ENCODE data around the gene CCL1.

The CCL1 gene, protein sequence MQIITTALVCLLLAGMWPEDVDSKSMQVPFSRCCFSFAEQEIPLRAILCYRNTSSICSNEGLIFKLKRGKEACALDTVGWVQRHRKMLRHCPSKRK

DNA sequence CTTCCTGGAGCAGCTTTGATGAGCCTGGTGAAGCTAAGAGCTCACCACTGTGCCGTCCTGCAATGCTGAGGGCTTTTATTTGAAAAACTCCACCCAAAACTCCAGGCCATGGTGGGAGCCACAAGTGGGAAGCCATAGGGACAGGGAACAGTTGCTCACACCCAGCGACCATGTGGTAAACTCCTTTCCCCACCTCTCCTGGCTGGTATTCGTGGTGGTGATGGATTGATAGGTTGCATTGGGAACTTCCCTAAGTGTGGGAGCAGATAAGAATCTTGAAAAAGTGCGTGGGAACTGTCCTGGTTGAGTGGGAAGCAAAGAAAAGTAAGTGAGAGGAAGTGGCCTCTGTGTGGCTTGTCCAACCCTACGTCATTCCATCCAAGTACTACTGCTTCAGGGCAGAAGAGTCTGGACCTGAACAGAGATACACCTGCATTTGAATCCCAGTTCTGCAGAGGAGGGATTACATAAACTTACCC lies at the start of gene CCL1:
Gene CCL1 (minus strand): TSS at position 51 of the 479 bp plus-strand sequence. CDS start 72 bp downstream, outside the sequence.
- no peak for DNase-seq

DNA sequence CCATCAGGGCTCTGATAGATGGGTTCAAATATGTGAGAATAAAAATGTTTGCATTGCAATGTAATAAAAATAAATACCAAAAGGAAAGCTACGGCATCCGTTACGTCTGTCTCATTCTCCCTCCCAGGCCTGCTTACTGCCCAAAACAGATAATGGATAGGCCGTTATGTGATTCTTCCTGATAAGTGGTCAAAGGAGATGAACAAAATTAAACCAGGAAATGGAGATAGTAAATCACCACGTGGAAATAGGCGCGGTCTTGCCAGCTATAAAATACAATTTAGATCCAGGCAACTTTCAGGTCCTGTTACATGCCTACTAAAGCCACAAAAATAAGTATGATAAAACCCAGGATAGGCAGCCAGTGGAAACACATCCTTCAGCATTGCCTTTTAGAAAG lies 49.5 kb upstream of the CCL1 start:
- DNase-seq = no peak

DNA sequence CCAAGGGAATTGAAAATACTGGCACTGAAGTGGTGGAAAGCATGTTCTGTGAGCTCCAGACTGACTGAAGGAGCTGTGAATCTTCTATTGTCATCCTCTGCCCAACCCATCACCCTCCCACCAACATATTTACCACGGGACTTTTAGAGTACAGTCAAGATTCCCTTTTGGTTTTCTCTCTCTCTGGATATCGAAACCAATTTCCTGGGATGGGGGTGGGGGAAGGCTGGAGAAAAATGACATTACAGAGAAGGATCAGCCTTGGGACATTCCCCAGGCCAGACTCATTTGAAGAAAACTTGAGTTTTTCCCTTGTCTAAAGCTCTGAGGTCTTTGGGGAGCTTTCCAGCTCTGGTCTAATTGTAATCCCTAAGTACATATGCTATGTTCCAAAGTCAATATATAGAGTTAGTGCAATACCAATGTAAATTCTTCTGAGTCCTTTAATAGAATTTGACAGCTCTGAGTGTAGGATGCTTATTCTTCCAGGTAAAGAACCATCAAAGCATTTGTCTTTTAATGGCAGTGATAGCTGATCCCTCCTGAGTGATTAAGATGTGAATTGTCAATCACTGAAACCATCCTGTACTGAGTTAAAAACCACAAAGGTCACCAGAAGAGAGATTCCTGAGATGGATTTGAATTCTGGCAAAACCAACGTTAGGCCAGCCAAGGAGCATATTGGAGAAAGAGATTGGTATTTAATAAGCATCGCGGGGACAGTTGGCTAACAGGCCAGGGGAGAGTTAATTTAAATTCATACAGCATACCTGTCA lies 48.8 kb upstream of the CCL1 start:
- no peak for DNase-seq

DNA sequence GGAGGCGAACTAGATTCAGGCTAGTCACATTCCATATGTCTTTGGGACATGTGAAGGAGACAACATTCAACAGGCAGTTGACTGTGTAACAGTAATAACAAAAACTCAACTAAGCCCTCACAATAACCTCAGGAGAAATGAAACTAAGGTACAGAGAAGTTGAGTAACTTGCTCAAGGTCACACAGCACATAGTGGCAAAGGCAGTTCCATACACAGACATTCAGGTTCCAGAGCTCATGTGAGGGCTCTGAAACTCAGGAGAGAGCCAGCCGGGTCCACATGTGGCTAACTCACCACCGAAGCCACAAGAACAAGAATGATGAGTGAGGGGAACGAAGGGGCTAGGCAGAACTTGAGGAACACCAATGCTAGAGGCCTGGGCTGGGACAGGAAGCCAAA lies 46.3 kb upstream of the CCL1 start:
- DNase-seq = no peak

DNA sequence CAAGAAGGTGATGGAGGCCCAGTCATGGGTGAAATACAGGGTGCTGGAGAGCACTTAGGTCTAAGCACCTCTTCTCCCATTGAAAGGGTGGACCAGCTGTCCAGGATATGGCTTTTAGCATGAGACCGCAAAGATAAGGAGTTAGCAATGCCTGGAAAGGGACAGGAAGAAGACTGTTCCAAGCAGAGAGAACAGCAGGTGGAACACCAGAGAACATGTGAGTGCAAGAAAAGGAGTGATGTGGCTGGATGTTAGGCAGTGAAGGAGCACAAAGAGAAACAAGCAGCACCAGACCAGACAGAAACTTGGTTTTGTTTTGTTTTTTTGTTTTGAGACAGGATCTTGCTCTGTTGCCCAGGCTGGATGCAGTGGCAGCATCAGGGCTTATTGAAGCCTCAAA lies 45.4 kb upstream of the CCL1 start:
- no peak for DNase-seq

DNA sequence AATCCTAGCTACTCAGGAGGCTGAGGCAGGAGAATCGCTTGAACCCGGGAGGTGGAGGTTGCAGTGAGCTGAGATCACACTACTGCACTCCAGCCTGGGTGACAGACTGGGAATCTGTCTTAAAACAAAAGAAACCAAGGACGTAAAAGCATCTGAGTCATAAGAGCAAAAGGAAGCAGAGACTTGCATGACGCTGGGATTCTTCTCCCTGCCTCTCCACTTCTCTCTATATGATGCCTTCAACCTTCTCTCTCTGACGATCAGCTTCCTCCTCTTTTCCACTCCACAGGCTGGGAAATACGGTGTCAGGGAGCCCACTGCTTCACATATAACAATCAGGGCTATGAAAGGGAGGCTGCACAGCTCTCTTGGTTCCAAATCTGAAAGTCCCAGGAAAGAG lies 43.2 kb upstream of the CCL1 start:
- DNase-seq = no peak

DNA sequence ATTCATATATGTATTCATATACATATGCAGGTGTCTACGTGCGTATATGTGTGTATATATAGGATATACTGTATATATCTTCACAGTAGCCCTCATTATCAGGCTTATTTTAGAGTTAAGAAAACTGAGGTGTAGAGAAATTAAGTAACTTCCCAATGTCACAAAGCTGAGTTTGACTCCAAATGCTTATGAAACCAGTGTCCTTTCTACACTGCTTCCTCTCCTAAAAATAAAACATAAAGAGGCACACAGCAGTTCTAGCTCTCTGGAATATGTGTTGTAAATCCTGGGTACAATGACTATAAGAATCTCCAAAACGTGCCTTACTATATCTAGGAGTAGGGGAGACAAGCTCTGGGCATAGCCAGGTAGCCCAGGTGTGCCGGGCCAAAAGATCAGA lies 40.0 kb upstream of the CCL1 start:
- DNase-seq = no peak

DNA sequence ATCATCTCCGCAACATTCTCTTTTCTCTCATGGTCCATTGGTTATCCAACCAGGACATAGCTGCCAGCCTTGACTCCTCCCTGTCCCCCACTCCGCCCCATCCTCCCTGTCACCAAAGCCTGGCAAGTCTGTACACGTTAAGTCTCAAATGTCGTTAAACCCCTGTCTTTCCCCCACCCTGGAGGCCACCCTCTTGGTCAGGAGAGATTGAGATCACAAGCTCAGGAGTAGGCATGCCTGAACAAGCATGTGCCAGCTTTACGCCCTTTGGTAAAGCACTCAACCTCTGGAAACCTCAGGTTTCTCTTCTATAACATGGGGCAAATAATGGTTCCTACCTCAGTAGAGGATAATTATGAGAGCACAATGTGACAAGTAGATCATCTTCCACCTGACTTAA lies 38.1 kb upstream of the CCL1 start:
- DNase-seq = peak; percentile 93

DNA sequence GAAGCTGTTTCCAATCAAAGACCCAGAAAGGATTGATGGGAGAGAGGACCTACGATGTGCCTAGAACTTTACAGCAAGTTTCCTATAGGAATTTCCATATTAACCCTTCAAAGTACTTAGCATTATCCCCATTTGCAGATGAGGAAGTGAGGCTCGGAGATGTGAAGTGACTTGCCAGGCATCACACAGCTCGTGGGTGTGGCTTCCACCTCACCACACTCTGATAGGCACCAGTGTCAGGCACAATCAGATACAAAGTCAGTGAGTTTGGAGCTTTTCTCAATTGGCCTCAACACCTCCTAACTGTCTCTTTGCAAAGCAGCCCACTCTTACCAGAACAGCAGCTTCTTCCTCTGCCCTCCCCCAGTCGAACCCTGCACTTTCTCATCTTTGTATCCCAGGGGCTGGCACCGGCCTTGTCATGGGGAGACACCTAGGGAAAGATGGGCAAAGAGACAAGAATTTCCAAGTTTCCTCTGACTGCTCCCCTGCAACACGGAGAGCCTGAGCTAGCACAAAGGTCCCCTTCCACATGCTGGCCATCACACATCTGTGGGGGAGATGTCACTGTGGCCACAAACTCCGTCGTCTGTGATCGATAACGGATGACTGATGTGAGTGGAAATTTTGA lies 37.4 kb upstream of the CCL1 start:
- DNase-seq = no peak

DNA sequence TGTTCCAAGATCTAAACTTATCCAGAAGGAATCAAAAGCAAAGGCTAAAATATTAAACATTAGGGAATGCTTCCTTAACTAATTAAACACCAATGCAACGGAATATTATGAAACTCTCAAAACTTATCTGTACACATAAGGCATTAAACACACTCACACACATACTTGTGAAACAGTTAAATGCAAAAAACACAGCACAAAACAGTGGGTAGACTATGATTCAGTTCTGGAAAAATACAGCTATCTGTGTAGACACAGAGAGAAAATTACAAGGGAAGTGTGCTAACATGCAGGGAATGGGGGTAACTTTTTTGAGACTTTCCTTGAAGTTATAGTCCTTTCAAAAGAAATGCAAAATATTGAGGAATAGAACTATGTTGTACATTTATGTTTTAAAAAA lies 36.7 kb upstream of the CCL1 start:
- DNase-seq = no peak

DNA sequence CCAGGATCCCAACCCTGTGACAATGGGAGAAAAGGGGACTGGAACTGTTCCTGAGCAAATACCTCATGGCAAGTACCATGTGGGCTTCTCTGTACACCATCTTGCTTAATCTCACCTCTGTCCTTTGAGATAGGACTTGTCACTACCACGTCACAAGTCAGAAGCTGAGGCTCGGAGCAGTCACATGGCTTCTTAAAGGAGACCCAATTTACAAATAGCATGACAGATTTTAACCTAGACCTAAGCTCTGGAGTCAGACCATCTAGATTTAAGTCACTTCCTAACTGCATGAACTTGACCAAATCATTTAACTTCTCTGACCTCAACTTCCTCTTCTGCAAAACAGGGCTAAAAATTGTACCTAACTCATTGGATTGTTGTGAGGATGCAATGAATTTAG lies 36.0 kb upstream of the CCL1 start:
- DNase-seq = no peak

DNA sequence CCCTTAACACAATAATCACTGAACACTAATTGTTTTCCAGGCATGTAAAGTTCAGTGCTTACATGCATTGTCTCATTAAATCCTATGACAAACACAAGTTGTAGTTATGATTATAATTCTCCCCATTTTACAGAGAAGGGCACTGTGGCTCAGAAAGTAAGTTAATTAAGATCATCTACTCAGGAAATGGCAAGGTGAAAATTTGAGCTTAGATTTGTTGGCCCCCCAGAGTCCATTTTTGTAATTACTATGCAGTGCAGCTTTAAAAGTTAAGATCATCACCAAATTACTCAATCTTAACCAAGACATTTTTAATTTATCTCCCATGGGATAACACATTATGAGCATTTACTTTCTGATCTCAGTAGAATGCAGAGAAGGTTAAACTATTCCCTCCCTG lies 34.2 kb upstream of the CCL1 start:
- DNase-seq = no peak

DNA sequence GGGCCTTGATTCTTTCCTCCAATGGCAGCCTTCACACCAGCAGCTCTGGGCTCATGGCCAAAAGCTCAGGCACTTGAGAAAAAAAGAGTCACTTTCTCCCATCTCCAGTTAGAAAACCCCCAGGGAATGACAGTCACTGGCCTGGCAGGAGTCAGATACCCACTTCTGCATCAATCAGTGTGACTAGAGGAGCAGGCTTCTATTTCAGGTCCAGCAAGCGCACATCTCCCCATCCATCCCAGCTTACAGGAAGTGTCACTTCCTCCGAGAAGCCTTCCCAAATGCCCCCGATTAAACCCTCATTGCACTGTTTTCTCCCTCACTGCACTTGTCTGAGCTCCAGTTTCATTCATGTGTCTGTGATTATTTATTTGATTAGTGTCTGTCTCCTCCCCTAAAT lies 30.4 kb upstream of the CCL1 start:
- DNase-seq = peak; percentile 93

DNA sequence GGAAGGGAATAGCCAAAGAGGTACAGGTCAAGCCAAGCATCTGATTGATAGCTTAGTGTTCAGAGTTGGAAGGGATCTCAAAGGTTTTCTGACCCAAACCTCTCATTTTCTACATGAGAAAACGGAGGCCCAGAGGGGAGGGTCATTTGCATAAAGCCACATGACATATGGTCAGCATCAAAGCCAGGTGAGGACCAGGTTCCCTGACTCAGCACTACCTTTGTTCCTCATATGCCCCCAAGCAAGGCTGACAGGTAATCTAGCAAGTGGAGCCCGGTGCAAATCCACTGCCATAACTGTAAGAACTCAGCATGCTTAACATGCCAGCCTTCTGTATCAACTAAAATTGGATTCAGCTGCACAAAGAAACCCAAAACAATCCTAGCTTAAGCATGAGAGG lies 28.2 kb upstream of the CCL1 start:
- no peak for DNase-seq

DNA sequence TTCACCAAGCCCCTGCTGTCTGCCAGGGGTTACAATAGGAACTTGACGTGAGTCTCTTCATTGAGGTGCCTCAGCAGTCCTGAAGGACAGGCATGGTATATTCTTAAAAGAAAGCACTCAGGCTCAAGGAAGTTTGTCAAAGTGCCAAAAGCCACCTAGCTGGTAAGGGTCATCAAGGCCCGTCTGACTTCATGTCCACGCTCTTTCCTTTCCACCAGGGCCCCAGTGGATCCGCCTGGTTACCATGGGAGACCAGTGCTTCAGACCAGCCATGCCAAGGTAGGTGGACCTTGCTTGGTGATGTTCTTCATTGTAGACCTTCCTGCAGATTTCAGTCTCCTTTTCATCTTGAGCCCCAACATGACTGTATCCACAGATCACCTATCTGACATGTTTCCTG lies 27.6 kb upstream of the CCL1 start:
- no peak for DNase-seq

DNA sequence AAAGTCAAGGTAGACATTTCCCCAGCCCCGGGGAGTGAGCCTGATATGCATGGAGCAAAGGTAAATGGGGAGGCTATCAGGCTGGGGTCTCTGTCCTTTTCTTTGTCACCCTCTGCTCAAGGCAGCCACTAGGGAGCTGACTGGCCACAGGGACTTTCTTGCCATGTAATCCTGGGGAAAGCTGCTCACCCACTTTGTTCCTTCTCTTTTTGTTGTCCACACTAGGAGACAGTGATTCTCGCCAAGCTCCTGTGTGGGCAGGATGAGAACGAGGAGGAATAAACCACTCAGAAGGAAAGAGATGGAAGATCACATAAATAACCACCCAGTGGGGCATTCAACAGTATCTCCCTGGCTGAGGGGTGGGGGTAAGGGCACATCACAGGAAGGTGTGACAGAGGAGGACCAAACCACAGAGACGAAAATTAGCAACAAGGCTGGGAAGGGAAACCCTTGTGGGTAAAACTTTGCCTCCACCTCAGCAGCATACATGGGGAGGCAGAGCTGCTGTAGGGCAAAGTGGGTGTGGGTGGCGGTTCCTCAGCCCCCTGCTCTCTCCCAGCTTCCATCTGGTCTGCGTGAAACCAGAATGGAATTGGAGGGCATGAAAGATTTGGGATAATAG lies 26.2 kb upstream of the CCL1 start:
- DNase-seq = no peak

DNA sequence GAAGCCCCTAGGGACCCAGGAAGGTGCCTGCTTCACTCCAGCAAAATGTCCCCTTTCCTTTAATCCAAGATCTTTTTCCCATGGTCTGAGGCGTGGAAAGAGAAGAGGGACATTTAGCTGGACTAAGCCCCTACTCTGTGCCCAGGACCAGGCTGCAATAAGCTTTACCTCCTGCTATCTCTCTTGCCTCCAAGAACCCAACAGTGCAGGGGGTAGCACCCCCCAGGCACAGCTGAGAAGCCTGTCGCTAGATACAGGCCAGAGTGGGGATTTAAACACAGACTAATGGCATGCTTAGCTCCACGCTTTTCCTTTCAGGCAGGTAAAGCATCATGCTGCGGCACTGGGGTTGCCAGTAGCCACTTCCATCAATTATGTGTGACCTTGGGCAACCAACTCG lies 24.5 kb upstream of the CCL1 start:
- DNase-seq = no peak

DNA sequence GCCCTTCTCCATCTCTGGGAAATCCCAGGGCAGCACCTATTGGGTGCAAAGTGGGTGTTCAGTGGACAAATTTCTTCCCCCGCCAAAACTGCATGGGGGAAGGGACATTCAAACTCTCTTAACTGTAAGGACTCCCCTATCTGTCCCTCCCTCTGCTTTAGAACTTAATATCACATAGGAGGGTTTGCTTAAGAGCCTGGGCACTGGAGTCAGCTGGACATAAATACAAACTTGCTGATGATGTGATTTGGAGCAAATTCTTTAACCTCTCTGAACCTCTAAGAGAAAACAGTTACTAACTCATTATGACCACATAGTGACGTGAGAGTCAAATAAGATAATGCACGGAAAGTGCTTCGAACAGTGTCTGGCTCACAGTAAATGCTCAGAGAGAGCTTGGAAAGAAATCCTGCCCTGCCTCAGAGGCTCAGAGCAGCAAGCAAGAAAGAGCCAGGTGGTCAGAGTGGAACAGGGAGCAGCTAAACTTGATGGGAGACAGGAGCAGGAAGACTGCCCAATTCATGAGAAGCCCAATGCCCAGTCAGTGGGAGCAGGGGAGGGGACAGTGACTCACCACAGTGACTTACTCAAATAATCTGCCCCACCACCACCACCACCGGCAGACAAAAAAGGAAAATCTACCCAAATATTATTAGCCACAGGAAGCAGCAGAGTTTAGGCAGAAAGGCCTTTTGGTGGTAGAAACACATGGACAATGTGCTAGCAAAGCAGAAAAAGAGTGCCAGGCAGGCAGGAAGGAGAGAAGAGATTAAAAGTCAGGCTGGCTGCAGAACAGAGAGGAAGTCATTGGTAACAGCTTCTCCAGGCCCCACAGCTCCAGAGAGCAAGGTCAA lies 23.9 kb upstream of the CCL1 start:
- no peak for DNase-seq

DNA sequence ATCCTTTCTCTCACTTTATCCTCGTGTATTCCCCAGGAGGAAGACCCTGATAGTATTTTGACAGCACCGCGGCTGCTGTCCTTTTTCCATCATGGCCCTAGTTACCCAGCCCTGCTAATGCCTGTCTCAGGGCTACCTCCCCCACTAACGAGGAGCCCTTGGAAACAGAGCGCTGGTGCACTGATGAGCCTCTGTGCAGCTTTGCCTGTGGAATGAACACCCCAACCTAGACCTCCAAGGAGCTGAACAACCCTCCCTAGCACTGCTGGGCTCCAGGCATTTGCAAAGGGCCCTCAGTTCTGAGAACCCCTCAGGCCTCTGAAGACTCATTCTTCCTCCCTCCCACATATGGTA lies 23.3 kb upstream of the CCL1 start:
- no peak for DNase-seq

DNA sequence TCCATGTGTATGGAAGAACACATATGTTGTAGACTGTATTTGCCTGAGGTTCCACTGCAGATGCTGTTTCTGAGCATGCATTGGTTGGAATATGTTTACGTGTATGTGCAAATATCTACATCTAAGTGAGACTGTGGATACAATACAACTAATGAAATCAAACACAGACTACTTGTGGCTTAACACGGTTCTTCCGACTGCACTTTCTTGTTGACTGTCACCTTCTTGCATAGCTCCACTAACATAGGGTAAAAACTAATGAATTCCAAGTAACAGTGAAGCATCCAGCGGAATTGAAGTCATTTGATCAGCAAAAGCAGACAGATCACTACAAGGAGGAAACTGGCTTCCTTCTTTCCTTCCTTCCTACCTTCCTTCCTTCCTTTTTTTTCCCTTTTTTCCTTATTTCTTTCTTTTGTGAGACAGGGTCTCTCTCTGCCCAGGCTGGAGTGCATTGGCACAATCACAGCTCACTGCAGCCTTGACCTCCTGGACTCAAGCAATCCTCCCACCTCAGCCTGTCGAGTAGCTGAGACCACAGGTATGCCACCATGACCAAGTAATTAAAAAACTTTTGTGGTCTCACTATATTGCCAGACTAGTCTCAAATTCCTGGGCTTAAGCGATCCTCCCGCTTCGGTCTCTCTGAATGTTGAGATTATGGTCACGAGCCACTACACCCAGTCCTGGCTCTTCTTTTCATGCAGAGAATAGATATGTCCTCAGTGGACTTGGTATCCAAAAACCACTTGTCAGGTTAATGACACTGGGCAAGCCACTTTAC lies 22.0 kb upstream of the CCL1 start:
- DNase-seq = no peak

DNA sequence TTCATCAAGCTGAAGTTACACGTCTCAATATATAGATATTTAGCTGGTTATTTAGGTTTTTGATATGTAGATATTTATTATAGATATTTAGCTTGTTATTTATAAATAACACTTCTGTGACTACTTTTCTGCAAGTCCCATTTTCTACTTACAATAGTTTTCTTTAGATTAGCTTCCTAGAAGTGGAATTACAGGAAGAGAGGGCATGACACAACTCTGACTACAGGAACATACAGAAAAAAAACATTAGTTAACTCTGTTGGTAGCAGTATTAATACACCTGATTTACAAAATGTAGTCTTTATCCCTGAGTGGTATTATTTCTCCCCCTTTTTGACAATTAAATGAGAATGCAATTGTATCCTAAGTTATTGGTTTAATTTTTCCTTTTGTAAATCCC lies 21.2 kb upstream of the CCL1 start:
- DNase-seq = no peak

DNA sequence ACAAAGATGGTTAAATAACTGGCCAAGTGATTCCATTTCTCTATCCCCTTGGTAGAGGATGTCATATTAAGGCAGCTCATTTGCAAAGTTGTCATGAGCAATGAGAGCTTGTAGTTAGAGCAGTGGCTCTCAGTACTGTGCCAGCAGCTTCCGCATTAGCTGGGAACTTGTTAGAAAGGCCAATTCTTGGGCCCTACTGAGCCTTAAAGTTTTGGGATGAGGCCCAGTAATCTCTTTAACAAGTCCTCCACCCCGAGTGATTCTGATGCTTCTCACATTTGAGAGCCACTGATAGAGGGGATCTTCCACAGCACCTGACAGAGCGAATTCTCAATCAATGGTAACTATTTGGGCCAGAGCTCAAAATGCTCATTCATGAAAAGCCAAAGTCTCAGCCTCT lies 20.2 kb upstream of the CCL1 start:
- DNase-seq = no peak

All from NCI-H1105 treated with DMSO at 0.1 percent for 48 hours (cell line).